Pons (tissue), 1 donor: ENCODE measurements around the gene AFF3.
"Not testable (repeated sequence)": the region's sequence is repeated elsewhere in the genome, so short reads cannot be mapped to it uniquely, and the experiment has no call there.

Source experiments
- DNase-seq: peaks from one replicate; pipeline ENCODE4 v3.0.0-alpha.2; 2016; ENCODE audit warnings: low spot score

Gene AFF3

GRCh38 chr2:99960291-99960690 lies 182.1 kb downstream of the AFF3 start:
- DNase-seq = no peak

GRCh38 chr2:99959261-99960014 lies 183.0 kb downstream of the AFF3 start:
- DNase-seq = no peak

GRCh38 chr2:99957332-99958133 lies 184.9 kb downstream of the AFF3 start:
- peak; percentile 53 for DNase-seq

- no peak for DNase-seq
These were observed 186.0 kb downstream of the AFF3 start for GRCh38 chr2:99956232-99957030.

GRCh38 chr2:99953750-99954149 lies 188.6 kb downstream of the AFF3 start:
- no peak for DNase-seq

- no peak for DNase-seq
These were observed 192.4 kb downstream of the AFF3 start for GRCh38 chr2:99949963-99950362.

GRCh38 chr2:99949530-99949929 lies 192.9 kb downstream of the AFF3 start:
- DNase-seq = no peak

GRCh38 chr2:99948010-99948409 lies 194.4 kb downstream of the AFF3 start:
- no peak for DNase-seq

GRCh38 chr2:99947366-99947765 lies 195.0 kb downstream of the AFF3 start:
- DNase-seq = not testable (repeated sequence)

- no peak for DNase-seq
These were observed 198.4 kb downstream of the AFF3 start for GRCh38 chr2:99944019-99944418.

- DNase-seq = no peak
These were observed 199.6 kb downstream of the AFF3 start for GRCh38 chr2:99942561-99943347.

GRCh38 chr2:99940963-99941362 lies 201.4 kb downstream of the AFF3 start:
- DNase-seq = no peak

- DNase-seq = no peak
These were observed 203.3 kb downstream of the AFF3 start for GRCh38 chr2:99939135-99939534.

- no peak for DNase-seq
These were observed 204.1 kb downstream of the AFF3 start for GRCh38 chr2:99938250-99938649.

GRCh38 chr2:99936065-99936464 lies 206.3 kb downstream of the AFF3 start:
- DNase-seq = no peak

- DNase-seq = no peak
These were observed 206.7 kb downstream of the AFF3 start for GRCh38 chr2:99935662-99936061.

GRCh38 chr2:99933894-99934650 lies 208.3 kb downstream of the AFF3 start:
- DNase-seq = no peak

- not testable (repeated sequence) for DNase-seq
These were observed 208.9 kb downstream of the AFF3 start for GRCh38 chr2:99933491-99933890.

- no peak for DNase-seq
These were observed 213.8 kb downstream of the AFF3 start for GRCh38 chr2:99928470-99929053.

GRCh38 chr2:99927690-99928207 lies 214.6 kb downstream of the AFF3 start:
- not testable (repeated sequence) for DNase-seq
